ENCODE measurements around the gene LRRC4C.

DNA sequence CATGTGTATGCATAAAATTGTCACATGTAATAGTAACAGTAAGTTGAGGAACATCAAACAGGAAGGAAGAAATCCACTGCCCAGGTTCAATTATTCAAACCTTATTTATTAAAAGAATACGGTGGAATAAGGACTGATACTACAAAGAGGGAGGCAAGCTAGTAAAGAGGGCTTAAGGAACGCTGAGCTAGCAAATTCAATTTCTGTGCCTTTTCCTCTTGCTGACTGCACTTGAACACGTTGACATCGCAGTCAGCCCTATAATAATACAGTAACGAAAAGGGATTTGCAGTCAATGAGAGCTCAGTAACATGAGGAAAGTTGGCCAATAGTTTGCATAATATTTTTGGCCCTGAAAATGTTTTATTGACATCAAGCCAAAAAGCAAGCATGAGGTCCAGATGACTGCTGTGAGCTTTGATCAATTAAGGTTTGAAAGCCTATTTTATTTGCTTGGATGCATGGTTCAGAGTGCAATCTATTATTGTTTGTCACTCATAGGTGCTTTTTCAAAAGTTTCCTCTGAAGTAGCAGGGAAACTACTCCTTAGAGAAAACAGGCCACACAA lies 861.8 kb downstream of the LRRC4C start:
- no peak for TF ChIP-seq POLR2A (IDR thresholded peaks at IDR 0.05; ENCODE audit: low read length)
- TF ChIP-seq GATA1 (IDR thresholded peaks at IDR 0.05; ENCODE audit: low read depth, low read length): no peak
